Activated T-cell treated with anti-CD3 and anti-CD28 coated beads for 1 hour (primary cell): Measurements from ENCODE around the gene SESN1.
"Not testable (repeated sequence)": the region's sequence is repeated elsewhere in the genome, so short reads cannot be mapped to it uniquely, and the experiment has no call there.

ENCODE experiments used
- DNase-seq: peaks from one replicate; pipeline ENCODE4 v3.0.0-alpha.2; 2020; ENCODE audit warnings: low read depth

SESN1 gene

DNA sequence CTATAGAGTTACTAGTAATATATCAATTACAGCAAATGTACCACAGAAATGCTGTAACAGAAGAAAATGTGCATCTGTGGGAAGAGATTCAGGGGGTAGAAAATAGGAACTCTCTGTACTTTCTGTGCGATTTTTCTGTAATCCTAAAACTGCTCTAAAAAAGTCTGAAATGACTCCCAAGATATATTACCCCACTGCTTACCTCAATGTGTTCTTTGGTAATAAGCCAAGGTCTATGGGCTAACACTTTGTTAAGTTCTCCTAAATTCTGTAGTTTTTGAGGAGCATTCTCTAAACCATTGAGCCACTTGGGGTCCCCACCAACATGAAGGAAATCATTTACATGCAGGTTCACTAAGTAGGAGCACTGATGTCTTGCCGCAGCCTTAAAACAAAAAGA, 94.4 kb downstream of the SESN1 start:
- no peak for DNase-seq

DNA sequence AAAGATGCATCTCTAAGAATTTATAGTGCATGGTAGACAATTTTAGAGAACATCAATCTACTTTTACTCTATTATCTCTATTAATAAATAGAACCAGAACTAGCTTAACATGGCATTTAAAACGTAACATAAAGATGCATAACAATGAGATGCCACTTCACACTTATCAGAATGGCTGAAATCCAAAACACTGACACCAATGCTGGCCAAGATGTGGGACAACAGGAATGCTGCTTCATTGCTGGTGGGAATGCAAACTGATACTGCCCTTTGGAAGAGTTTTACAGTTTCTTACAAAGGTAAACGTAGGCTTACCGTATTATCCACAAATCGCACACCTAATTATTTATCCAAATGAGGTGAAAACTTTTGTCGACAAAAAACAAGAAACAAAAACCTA, 95.2 kb downstream of the SESN1 start:
- DNase-seq: no peak

- no peak for DNase-seq
These were observed 96.2 kb downstream of the SESN1 start for GRCh38 chr6:108998485-108998884.

- DNase-seq: no peak
These were observed 98.4 kb downstream of the SESN1 start for GRCh38 chr6:108996208-108996607.

- DNase-seq: no peak
These were observed 99.3 kb downstream of the SESN1 start for GRCh38 chr6:108995296-108995695.

GRCh38 chr6:108993876-108994275, 100.8 kb downstream of the SESN1 start:
- DNase-seq: no peak

DNA sequence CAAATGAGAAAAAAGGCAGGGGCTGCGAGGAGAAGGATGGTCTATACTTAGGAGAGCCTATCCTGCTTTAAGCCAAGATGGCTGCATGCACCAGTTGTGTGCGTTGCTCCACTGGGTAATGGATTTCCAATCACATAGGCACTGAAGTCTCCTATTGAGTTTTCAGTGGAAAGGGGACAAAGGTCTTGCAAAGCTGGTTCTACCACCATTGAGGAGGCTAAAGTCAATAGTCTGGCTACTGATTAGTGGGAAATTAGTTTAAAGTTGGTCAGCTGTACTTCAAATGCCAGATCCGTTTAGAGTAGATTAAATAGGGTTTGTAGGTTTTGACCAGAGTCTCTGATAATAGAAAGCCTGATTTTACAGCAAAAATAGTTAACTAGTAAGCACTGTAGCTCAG, 104.9 kb downstream of the SESN1 start:
- no peak for DNase-seq

- DNase-seq: no peak
These were observed 105.9 kb downstream of the SESN1 start for GRCh38 chr6:108988765-108989164.

DNA sequence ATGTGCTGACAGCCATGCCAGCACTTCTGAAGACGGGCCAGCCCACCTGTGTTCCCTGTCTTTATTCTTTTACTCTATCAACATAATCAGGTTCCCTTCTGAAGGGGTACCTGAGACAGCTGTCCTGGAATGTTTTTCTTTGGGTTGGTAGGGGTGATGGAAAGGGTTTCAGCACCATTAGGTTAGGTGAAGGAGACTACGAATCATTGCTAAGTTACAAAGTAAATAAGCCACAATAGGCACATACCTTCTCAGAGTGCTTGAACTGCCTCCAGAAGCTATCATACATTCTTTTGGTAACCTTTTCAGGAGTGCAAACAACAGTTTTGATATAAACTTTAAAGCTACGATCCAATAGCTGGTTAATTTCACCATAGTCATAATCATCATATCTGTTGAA, 106.3 kb downstream of the SESN1 start:
- no peak for DNase-seq

DNA sequence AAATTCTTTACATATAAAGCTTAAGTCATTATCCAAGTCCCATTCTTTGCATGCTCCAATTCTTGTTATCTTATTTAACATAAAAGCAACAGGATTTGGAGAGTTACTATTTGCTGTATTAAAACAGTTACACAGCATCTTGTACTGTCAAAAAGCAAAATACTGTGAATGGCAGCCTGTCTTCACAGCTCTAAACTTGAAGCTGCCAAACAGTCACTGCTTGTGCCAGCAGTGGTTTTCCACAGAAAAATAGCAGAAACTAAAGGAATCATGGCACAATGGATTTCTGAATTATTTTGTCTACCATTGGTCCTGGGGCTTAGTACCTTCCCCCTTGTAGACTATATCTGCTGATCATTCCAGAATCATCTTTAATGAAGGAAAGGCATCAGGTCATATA, 107.5 kb downstream of the SESN1 start:
- no peak for DNase-seq

GRCh38 chr6:108985301-108985700, 109.3 kb downstream of the SESN1 start:
- no peak for DNase-seq

DNA sequence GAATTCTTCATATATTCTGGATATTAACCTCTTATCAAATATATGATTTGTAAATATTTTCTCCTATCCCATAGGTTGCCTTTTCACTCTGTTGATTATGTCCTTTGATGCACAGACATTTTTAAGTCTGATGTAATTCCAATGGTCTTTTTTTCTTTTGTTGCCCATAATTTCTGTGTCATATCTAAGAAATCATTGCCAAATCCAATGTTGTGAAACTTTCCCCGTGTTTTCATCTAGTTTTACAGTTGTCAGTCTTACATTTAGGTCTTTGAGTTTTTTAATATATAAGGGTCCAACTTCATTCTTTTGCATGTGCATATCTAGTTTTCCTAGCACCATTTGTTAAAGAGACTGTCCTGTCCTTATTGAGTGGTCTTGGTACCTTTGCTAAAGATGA, 111.5 kb downstream of the SESN1 start:
- no peak for DNase-seq

DNA sequence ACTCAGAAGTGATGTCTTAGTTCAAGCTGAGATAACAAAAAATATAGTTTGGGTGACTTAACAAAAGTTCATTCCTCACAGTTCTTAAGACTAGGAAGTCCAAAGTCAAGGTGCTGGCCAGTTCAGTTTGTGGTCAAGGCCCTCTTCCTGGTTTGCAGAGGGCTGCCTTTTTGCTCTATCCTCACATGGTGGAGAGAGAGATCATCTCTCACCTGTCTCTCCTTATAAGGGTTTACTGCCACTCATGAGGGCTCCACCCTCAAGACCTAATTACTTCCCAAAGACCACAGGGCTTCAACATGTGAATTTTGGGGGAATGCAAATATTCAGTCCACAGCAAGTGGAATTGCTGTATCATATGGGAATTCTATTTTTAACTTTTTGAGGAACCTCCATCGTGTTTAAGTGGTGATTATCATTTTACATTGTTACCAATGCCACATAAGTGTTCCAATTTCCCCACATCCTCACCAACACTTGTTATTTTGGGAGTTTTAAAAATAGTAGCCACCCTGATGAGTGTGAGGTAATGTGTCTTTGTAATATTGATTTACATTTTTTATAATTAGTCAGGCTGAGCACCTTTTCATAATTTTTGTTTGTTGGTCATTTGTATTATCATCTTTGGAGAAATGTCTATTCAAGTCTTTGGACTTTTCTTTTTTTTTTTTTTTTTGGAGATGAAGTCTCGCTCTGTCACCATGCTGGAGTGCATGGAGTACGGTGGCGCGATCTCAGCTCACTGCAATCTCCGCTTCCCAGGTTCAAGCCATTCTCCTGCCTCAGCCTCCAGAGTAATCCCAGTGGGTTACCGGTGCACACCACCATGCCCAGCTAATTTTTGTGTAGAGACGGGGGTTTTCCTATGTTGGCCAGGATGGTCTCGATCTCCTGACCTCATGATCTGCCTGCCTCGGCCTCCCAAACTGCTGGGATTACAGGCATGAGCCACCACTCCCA, 112.2 kb downstream of the SESN1 start:
- DNase-seq: no peak

DNA sequence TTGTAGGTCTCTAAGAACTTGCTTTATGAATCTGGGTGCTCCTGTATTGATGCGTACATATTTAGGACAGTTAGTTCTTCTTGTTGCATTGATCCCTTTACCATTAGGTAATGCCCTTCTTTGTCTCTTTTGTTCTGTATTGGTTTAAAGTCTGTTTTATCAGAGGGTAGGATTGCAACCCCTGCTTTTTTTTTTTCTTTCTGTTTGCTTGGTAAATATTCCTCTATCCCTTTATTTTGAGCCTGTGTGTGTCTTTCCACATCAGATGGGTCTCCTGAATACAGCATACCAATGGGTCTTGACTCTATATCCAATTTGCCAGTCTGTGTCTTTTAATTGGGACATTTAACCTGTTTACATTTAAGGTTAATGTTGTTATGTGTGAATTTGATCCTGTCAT, 116.0 kb downstream of the SESN1 start:
- DNase-seq: not testable (repeated sequence)

- no peak for DNase-seq
These were observed 120.4 kb downstream of the SESN1 start for GRCh38 chr6:108974201-108974600.

- DNase-seq: no peak
These were observed 124.9 kb downstream of the SESN1 start for GRCh38 chr6:108969776-108970175.

DNA sequence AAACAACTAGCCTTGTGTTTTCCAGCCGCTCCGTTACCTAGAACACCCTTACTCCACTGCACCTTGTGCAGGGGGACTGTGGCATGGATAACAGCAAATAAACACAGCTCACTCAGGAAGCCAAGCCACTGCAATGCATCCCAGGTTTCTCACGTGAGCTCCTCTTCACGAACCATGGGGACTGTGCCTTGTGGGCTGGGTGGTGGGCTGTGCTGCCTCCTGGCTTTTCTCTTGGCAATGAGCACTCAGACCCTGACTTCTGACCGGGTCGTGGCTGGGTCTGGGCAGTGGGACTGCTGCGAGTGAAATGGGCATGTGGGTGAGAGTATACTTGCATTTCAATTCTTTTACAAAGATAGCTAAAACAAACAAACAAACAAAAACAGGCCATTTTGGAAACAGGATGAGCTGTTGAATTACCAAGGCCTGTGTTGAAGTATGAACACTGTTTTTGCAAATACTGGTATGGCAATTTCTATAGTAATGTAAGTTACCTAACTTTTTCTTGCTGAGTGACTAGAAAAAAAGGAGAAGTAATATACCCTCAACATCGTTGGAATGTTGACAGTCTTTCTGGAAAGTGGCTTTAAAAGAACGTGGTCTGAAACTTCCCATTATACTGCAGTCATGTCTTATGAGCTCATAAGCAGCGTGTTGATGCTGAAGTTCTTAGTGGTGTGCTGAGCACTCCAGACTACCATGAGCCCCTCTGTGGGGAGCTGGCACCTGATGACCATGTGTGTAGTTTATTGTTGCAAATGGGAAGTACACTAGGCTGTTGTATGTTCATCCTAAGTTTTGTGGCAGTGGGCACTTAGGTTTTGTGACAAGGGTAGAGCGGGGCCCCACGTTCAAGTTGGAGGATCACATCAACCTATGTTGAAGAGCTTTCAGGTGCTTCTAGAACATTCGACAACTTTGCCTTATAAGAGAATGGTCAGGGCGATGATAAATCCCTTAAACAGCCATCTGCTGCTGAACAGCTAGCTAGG, 126.0 kb downstream of the SESN1 start:
- DNase-seq: no peak

GRCh38 chr6:108966855-108967755, 127.5 kb downstream of the SESN1 start:
- no peak for DNase-seq

DNA sequence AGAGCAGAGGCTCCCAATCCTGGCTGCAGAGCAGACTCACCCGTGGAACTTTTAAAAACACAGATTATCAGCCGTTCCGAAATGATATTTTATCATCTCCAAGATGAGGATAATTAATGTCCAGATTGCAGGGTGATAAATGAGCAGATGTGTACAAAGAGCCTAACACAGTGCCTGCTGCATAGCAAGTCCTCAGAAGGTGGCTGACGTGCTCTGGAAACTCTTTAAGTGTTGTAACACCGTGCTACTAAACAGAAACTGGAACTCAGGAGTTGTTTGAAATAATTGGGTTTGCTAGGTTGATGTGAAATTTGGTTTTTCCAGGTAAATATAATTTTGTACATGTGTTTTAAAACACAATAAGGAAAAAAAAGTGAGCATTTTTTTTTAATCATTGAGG, 128.4 kb downstream of the SESN1 start:
- DNase-seq: no peak

GRCh38 chr6:108961985-108962384, 132.7 kb downstream of the SESN1 start:
- no peak for DNase-seq

DNA sequence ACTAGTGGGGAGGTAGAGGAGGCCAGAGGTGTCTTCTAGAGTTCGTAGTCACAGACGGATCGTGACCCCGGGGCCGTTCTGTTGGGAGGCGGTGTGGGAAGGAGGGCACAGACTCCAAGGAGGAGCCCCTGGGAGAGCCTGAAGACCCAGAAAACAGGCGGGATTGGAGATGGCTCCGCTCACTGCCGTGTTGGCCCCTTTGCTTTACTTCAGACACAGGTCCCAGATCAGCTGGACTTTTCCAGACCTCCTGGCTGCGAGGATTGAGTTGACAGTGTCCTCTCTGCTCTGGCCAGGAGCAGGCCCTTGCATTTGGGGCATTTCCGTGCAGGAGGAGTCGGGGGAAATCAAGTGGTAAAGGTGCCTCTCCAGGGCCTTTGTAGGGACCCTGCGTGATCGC, 133.6 kb downstream of the SESN1 start:
- no peak for DNase-seq

GRCh38 chr6:108960601-108961000, 134.0 kb downstream of the SESN1 start:
- no peak for DNase-seq
